HG03039 (cell line): ENCODE results near the gene TCEA3.

ENCODE experiments used
- ATAC-seq: cut with Tn5 transposase; IDR thresholded peaks from one replicate; pipeline ENCODE4 v1.9.1; 2021; ENCODE audit warnings: mild to moderate bottlenecking, moderate library complexity; ENCODE audit not compliant: unreplicated experiment

The TCEA3 gene

DNA sequence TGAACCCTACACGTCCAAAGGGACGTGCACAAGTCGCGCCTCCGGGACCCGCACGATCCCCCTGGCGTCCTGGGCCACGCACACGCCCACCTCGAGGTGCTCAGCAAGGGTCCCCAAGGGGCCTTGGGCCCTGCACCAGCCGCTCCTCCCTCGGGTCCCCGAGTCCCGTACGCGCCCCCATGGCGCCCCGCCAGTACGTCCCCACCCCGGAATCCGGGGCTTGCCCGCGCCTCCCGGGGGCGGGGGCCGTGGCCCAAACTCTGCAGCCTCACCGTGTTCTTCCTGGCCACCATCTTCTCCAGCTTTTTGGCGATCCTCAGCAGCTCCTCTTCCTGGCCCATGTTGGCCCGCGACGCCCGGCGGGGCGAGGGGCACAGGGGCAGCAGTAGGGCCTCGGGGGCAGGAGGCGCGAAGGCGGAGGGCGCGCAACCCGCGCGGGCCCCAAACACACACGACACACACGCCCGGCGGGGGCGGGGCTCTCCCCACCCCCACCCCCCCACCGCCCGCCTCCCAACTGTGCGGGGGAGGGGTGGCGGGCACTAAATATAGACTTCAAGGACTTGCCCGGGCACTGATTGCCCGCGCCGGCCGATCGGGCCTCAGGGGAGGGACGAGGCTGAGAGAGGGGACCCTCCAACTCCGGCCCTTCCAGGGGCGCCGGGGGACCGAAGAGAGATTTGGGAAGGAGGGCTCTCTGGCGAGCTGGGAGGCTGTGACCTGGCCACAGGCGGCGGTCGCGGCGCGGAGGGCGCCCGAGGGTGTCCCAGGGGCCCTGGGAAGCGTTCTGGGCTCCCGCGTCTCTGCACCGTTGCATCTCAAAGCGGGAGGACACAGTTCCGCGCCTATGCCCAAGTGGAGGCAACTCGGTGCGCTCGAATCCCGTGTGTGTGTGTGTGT, at the start of gene TCEA3:
Gene TCEA3, minus strand, starts transcription at position 456 of the 900 bp plus-strand sequence. Its CDS starts 115 bp downstream, at position 341.
- ATAC-seq, result no peak

DNA sequence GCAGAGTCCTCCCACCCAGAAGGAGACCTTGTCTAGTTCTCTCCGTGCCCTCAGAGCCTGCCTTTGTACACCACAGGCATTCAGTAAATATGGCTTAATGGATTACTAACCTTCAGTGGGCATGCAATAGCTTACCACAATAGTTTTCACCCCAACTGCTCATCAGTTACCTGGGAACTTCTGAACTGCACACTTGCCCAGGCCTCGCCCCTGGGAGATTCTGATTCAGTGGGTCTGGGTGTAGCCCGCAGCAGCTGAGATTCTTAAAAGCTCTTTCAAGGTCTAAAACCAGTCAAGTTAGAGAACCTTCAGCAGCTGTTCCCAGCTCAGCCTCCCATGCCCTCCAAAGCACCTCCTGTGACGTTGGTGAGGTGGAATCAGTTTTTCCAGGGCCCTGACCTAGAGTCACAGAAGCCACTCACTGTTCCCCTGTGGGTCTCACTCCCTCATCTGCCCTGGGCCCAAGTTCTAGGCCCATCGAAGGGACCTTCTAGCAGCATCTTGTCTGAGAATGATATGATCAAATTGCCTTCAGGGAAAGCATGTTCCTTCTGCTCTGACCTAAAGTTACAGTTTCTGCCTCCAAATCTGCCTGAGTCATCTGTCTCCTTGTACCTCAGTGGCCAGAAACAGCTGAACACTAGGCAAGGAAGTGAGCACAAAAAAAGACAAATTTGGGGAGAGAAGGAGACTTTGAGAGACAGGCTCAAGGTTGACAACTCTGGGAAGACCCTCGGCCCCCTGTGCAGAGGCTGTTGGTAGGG, 48.7 kb upstream of the TCEA3 start:
- no peak for ATAC-seq

DNA sequence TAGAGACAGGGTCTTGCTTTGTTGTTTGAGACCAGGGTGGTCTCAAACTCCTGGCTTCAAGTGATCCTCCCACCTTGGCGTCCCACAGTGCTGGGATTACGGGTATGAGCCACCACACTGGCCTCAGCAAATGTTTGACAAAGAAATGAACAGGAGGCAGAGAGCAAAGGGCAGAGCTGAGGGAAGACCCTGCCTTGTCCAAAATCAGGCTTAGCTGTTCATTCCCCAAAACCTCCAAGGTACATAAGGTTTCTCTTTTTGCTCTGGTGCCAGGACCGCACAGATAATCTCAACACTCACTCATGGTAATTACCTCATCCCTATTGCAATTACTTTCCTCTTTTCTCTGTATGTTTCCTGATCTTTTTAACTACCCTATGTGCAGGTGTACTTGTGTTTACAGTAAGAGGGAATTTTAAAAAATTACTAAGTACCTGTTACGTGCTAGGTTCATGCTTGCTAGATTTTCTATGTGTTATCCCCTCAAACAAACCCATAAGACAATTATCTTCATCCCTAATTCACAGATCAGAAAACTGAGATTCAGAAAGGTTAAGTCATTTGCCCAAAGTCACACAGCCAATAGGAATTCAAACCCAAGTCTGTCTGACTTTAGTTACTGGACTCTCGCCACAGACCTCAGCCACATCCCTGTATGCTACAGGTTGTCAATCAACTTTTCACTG, 47.9 kb upstream of the TCEA3 start:
- ATAC-seq, result no peak

DNA sequence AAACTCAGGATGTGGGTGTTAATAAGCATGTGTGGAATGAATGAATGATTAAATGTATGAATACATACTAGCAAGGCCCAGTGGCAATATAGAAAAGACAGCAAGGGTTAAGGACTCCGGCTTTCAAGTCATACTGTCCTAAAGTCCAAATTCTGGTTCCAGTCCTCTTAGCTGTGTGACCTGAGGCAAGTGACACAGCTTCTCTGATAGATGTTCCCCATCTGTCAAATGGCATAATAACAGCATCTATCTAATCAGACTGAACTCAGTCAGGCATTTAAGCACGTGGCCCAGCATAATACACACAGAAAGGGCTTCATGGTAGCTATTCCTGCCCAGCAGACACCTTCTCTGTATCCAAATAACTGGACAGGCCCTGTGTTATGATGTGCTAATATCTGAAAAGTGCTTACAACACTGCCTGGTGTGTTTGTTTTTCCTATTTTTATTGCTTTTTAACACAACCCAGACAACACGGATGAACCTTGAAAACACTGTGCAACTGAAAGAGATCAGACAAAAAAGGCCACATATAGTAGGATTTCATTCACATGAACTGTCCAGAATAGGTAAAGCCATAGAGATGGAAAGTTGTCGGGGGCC, 47.0 kb upstream of the TCEA3 start:
- ATAC-seq, result no peak

DNA sequence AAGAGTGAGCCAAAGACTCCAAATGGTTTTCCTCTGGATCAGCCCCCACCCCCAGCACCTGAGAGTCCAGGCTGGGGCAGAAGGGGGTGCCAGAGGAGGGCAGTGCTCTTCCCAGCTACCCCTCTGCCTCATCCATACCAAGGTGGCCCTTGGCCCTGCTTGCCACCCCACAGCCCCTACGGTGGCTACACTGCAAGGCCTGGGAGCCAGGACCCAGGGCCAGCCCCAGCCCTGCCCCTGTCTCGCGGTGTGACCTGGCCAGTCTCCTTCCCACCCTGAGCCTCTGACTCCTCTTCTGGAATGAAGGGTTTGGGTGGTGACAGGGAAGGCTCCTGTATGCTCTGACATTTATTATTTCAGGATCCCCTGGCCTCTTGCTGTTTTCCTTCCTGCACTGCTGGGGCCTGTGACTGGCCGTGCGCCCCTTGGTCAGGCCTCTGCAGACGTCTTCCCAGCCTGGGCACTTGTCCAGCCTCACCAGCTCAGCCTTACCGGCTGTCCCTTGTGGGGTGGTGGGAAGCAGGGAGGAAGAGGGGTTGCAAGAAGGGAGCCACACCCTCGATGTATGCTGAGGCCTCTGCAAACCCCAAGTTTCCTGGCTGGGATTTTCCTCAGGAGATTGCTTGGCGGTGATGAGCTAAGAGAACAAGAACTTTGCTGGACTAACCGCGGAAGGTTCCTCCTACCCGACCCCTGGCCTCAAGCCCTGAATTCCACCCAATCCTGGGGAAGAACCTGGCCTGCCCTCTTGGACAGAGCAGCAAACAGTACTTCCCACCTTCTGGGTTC, 45.9 kb upstream of the TCEA3 start:
- ATAC-seq, result no peak

DNA sequence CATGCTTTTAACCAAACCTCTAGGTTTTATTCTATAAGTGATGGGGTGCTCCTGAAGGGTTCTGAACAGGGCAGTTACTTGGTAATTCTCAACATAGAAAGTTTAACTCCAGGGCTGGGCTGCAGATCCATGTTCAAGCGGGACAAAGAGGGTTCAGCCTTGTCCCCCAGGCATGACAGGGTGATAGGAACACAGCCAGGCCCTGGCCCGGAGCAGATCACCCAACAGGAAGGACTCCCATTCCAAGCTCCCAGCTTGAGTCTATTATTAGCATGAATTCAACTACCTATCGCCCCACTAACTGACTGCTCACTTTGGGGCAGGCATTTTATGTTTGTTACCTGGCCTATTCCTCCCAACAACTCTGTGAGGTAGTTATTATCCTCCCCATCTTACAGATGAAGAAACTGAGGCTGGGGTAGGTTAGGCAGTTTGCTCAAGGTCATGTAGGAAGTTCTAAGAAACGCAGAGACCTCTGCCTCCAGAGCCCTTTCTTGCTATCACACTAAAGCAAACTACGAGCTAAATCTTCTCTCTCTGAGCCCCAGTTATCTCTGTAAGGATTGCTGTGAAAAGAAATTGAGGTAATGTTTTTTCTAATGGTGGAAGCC, 44.9 kb upstream of the TCEA3 start:
- no peak for ATAC-seq

DNA sequence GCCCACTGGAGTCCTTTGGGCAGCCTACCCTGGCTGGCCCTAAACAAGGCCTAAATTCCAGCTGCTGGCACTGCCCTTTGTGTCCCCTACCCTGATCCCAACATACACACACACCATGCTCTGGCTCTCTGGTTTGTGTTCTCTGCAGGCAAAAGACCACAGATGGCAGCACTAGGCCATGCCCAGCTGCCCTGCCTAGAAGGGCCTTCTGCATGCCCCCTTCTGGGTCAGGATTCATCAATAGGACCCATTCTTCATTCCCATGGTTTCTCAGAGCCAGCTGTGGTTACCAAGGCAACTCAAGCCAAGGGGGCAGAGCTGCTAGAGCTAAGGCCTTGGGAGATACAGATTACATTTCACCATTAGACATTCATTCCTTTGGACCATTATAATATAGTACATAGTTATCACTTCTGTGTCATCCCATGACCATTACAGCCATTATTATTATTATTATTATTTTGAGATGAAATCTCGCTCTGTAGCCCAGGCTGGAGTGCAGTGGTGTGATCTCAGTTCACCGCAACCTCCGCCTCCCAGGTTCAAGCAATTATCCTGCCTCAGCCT, 42.0 kb upstream of the TCEA3 start:
- no peak for ATAC-seq

DNA sequence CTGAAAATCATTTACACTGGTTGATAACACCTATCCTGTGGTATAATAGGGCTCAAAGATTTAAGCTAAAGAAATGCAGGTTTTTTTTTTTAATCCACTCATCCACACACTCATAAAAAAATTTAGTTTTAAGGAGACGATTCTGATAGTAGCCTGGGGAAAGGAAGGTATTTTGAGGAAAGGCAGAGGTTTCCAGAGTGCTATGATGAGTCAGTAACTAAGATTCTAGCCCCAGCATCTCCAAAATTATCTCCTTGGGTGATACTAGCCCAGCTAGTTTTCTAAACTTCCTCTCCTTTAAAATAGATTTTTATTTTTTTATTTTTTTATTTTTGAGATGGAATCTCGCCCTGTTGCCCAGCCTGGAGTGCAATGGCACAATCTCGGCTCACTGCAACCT, 38.7 kb upstream of the TCEA3 start:
- ATAC-seq, result no peak

DNA sequence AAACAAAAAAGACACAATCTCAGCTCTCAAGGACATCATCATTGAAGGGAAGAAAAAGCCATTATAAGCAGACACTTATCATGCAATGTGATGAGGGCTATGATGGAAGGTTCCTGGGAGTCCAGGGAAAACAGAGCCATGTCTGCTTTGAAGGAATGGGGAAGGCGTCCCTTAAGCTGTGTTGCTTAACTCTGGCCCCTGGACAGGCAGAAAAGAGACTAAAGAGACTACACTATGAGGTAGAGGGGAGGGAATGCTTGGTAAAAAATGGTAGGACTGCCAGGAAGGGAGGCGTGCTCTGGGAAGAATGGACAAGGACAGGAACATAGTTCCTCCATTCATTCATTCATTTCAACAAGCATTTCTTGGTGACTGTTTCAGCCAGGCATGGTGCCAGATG, 38.2 kb upstream of the TCEA3 start:
- no peak for ATAC-seq

DNA sequence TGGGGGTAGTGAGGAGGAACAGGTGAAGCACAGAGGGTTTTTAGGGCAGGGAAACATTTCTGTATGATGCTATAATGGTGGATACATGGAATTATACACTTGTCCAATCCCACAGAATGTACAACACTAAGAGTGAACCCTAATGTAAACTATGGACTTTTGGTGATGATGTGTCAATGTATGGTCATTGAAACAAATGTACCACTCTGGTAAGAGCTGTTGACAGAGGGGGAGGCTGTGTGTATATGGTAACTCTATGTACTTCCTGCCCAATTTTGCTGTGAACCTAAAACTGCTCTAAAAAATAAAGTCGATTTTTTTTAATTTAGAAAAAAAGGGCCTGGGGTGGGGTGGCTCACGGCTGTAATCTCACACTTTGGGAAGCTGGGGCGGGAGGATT, 36.5 kb upstream of the TCEA3 start:
- ATAC-seq, result no peak

DNA sequence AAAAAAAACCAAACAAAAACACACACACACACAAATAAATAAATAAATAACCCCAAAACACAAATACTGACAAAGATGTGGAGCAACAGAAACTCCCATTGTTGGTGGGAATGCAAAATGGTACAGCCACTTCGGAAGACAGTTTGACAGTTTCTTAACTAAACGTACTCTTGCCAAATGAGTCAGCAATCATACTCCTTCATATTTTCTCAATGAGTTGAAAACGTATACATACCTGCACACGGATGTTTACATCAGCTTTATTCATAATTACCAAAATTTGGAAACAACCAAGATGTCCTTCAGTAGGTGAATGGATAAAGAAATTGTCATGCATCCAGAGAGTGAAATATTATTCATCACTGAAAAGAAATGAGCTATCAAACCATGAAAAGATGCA, 36.0 kb upstream of the TCEA3 start:
- no peak for ATAC-seq

DNA sequence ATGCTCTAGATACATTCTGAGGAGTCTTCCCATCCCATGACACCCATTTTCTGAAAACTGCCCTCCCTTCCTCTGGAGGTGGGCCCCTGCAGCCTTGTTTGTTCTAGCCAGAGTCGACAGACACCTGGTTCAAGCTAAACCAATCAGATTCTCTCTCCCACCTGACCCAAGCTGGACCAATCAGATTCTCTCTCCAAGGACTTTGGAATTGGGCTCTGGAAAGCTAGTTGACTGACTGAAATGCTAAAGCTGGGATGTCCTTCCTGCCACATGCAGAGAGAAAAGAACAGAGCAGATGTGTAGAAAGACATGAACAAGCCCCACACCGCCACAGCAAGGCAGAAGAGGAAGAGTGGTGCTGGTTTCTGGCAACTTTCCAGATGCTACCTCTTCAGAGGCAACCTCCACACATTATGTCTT, 34.8 kb upstream of the TCEA3 start:
- ATAC-seq, result no peak

DNA sequence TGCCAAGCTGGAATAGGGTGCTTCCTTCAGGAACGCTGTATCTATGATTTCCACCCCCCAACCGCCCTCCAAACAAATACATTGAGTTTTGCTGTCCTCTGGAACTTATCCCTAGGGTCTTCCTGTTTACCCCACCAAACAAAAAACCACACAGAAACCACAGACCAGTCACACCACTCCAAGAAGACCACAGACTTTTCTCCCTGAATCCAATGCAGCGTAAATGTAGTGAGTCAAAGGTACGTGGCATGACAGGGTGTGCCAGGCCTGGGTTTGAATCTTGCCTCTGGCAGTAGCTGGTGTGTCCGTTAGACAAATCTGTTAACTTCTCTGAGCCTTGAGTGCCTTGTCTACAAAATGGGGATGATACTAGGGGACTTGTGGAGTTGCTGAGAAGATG, 31.7 kb upstream of the TCEA3 start:
- ATAC-seq, result no peak

DNA sequence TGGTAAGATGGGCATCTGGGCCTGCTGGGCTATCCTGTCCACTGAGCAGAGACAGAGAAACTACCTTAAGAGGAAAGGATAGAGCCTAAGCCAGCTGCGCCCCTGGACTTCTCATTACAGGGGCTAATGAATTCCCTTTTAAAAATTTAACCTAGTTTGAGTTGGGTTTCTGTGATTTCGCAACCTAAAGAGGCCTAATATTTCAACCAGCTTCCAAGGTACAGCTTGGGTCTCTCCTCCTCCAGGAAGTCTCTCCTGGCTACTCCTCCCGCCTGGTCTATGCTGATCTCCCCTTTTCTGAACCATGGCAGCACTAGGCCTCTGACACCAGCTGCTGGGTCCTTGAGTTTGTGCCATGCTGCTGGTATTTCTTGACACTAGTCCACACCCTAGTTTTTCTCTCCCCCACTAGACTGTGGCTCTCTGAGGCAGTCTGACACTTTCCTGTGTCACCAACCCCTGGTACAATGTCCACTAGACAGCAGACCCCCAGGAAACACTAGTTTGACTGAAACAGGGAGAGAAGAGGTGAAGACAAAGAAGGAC, 29.0 kb upstream of the TCEA3 start:
- no peak for ATAC-seq

DNA sequence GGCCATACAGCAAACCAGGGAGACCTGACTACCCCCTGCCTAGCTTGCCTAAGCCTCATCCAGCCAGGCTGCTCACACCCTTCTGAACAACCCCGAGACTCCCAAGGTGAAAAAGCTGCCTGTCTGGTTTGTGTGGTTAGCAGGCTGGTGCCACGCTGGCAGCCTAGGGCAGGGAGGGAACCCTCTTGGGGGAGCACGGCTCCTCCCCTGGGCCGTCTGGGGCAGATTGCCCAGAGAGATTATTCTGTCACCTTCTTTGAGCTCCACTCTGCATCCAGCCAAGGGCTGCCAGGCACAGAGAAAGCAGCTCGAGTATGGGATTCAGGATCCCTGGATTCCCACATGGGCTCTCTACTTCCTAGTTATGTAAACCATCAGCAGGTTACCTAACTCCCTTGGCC, 27.5 kb upstream of the TCEA3 start:
- no peak for ATAC-seq

DNA sequence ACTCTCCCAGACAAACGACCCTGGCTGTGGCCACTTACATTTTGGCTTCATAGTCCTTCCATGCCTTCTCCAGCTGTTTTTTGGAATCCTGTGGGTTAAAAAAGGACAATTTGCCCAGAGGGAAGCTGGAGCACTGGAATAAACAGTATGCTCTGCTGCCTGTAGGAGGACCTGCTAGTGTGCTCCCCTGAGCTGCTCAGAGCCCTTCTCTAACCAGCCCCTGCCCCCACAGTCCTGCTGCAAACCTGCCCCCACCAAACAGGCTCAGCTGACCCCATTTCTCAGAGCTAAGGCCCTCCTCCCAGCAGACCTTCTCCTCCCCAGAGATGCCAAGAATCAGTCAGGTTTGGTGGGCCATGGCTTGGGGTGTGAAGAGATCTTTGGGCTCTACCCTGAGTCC, 26.9 kb upstream of the TCEA3 start:
- no peak for ATAC-seq

DNA sequence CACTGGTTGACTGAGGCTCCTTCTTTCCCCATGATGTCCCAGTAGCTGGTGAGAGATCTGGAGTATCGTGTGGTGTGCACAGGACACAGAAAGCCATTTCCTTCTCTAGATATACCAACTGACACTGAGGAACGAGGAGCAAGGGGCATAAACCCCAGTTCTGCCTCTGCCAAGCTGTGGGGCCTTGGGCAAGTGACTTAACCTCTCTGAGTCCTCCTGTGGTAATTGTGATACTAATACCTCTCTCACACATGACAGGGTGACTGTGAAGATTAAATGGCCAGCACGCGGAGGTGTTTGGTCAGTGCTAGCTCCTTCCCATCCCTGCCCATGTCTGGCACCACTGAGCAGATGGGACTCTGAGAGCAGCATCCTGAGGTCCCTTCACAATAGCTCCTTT, 26.3 kb upstream of the TCEA3 start:
- ATAC-seq, result no peak

DNA sequence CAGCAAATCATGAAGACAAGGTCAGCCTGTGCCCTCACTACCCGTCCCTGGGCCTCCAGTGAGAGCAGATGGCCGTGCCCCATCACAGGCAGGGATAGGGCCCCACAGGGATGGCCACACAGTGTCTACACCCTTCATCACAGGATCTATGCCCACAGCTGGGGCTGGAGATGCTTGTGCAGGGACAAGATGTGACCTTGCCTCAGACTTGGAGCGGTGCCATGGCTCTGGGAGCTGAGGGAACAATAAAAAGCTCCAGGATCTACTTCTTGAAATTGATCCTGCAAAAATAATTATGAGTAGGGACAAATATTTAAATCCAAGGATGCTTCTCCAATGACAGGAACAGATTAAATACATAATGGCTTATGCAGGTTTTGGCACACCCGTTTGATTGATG, 25.4 kb upstream of the TCEA3 start:
- no peak for ATAC-seq

DNA sequence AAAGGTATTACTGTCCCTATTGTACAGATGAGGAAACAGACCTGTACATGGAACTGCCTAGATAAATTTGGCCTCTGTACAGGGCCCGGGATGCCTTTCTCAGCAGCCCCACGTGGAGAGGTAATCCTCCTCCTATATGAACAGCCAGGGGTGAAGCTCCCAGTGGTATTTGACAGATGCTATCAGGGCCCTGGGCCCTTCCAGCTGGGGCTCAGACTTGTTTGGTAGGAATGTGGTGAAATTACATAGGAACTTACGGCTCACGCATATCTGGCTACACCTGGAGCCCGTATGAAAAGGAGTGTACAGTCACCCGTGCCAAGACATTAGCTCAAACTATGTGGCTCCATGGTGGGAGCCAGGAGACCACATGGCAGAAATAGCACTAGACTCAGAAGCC, 24.8 kb upstream of the TCEA3 start:
- no peak for ATAC-seq
